Cardiac muscle cell (in vitro differentiated cells and primary cell): ENCODE data around the gene JAK2. TPM values are rescaled to one million over a fixed set of nuclear protein-coding genes. Genes with fewer than 3 reads are reported as not detected.

ENCODE experiments used
- DNase-seq, 2 donors: peaks; one replicate each; pipeline versions ENCODE4 v3.0.0 to v3.0.0-alpha.2; 2010 to 2017; ENCODE audit warnings: low read depth in 1 of 2, low spot score in 1 of 2
- H3K27ac ChIP-seq: fragments of 200-600 bp; sonication (generic); 2 replicates; pipeline ENCODE4 v1.5.1; 2016
- H3K27me3 ChIP-seq: fragments of 200-600 bp; sonication (generic); 2 replicates; pipeline ENCODE4 v1.6.0; 2016; ENCODE audit warnings: control low read depth
- H3K36me3 ChIP-seq: fragments of 200-600 bp; sonication (generic); 2 replicates; pipeline ENCODE4 v1.5.1; 2016; ENCODE audit warnings: control low read depth
- H3K4me1 ChIP-seq: fragments of 200-600 bp; sonication (generic); 2 replicates; pipeline ENCODE4 v1.8.1; 2017; ENCODE audit warnings: low read depth, mild to moderate bottlenecking, mixed run types
- H3K4me3 ChIP-seq: fragments of 200-600 bp; sonication (generic); 2 replicates; pipeline ENCODE4 v1.5.1; 2016; ENCODE audit warnings: mild to moderate bottlenecking
- H3K9me3 ChIP-seq: fragments of 200-600 bp; sonication (generic); 2 replicates; pipeline ENCODE4 v1.5.1; 2017; ENCODE audit warnings: low read depth, mild to moderate bottlenecking, control low read depth
- polyA plus RNA-seq: library from polyadenylated mRNA; unstranded; fragments of >200 nt; fragmentation: Nextera tagmentation; extraction: Ambion mirVana; gene quantifications from 2 replicates; pipeline ENCODE4 v1.2.1, GENCODE V29; 2016
- total RNA-seq: library from RNA; depleted of rRNA; stranded (reverse); fragments of >200 nt; gene quantifications from 2 replicates; pipeline ENCODE4 v1.2.3, GENCODE V29; 2016
- TF ChIP-seq, protein P1 (sequence below): IDR thresholded peaks from 2 replicates; pipeline ENCODE4 v1.5.1; 2012; ENCODE audit warnings: low read depth, mild to moderate bottlenecking, low read length

Gene JAK2
- total and polyA plus RNA-seq, 2 experiments from 2014 or later, result 3.9 to 6.6 TPM

DNA sequence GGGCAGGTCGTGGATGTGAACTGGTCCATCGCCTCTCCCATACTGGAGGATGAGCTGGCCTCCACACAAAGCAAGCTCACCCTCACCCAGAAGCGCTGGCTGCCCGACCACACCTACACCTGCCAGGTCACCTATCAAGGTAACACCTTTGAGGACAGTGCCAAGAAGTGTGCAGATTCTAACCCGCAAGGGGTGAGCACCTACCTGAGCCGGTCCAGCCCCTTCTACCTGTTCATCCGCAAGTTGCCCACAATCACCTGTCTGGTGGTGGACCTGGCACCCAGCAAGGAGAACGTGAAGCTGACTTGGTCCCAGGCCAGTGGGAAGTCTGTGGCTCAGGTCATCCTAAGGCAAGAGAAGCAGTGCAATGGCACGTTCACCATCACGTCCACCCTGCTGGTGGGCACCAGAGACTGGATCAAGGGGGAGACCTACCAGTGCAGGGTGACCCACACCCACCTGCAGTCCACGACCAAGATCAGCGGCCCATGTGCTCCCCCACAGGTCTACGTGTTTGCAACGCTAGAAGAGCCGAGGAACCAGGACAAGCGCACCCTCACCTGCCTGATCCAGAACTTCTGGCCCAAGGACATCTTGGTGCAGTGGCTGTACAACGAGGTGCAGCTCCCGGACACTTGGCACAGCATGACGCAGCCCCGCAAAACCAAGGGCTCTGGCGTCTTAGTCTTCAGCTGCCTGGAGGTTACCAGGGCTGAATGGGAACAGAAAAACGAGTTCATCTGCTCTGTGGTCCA, 129.1 kb downstream of the JAK2 start:
- Histone ChIP-seq H3K9me3 (no peaks in the 10 kb centered on the region), H3K27ac (no peak overlapping the region), H3K4me3 (no peak overlapping the region), H3K27me3 (no peaks in the 10 kb centered on the region), H3K4me1 (no peaks in the 10 kb centered on the region), H3K36me3 (no peaks in the 10 kb centered on the region)
- TF ChIP-seq, protein P1, sequence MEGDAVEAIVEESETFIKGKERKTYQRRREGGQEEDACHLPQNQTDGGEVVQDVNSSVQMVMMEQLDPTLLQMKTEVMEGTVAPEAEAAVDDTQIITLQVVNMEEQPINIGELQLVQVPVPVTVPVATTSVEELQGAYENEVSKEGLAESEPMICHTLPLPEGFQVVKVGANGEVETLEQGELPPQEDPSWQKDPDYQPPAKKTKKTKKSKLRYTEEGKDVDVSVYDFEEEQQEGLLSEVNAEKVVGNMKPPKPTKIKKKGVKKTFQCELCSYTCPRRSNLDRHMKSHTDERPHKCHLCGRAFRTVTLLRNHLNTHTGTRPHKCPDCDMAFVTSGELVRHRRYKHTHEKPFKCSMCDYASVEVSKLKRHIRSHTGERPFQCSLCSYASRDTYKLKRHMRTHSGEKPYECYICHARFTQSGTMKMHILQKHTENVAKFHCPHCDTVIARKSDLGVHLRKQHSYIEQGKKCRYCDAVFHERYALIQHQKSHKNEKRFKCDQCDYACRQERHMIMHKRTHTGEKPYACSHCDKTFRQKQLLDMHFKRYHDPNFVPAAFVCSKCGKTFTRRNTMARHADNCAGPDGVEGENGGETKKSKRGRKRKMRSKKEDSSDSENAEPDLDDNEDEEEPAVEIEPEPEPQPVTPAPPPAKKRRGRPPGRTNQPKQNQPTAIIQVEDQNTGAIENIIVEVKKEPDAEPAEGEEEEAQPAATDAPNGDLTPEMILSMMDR, result no peak
- DNase-seq, result no peak

DNA sequence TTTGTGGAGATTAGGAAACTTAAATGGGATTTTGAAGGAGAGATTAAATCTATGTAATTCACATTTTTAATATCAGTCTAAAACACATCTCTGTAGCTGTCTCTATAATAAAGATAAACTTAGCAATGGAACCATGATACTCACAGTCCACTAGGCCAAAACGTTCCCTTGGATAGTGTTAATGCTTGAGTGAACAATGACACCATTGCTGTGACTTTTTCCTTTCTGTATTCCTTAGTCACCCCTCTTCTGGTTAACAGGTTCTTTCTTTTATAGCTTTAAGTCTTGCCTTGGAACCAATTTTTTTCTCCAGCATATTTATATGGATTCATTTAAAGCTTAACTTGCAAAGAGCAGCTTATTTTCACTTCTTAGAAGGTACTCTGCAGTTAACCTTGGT, 137.0 kb downstream of the JAK2 start:
- Histone ChIP-seq H3K4me3 (no peak overlapping the region), H3K27me3 (no peaks in the 10 kb centered on the region), H3K9me3 (no peaks in the 10 kb centered on the region), H3K27ac (no peak overlapping the region), H3K36me3 (peaks cover 11% of the 10 kb centered on the region), H3K4me1 (no peaks in the 10 kb centered on the region)
- TF ChIP-seq, protein P1, result no peak
- DNase-seq, result no peak

DNA sequence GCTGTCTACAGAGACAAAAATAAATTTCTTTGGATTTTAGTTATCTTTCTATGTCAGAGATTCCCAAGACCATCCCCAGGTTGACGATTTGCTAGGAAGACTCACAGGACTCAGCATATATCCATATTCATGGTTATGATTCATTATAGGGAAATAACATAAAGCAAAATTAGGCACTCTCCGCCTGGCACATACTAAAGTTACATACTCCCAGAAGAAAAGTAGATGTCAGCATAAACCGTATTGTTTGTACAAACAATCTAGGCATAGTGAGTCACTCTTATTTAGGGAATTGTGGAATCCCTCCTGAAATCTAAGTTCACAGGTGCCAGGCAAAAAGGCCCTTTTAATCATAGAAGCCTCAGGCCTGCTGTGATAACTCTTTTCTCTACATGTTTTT, 137.4 kb downstream of the JAK2 start:
- Histone ChIP-seq H3K9me3 (no peaks in the 10 kb centered on the region), H3K27me3 (no peaks in the 10 kb centered on the region), H3K4me3 (no peak overlapping the region), H3K4me1 (no peaks in the 10 kb centered on the region), H3K36me3 (peaks cover 11% of the 10 kb centered on the region), H3K27ac (no peak overlapping the region)
- DNase-seq, result no peak
- TF ChIP-seq, protein P1, result no peak

DNA sequence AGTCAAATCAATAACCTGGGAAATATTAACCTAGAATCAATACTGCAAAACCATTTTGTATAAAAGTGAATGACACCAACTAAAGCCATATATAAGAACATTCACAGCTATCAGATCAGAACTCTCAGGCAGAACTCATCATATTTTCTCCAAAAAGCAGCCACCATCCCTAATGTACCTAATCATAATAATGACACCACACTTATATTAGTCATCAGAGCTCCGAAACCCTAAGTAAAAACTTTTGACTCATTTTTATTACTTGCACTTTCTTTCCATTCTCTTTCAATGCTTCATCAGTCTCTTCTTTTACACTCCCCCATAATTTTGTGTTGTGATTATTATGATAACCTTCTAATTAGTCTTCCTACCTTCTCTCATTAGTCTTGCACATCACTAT, 155.1 kb downstream of the JAK2 start:
- Histone ChIP-seq H3K4me1 (no peaks in the 10 kb centered on the region), H3K36me3 (no peaks in the 10 kb centered on the region), H3K9me3 (no peaks in the 10 kb centered on the region), H3K4me3 (no peak overlapping the region), H3K27me3 (no peaks in the 10 kb centered on the region), H3K27ac (no peak overlapping the region)
- no peak for DNase-seq
- TF ChIP-seq, protein P1, result no peak

DNA sequence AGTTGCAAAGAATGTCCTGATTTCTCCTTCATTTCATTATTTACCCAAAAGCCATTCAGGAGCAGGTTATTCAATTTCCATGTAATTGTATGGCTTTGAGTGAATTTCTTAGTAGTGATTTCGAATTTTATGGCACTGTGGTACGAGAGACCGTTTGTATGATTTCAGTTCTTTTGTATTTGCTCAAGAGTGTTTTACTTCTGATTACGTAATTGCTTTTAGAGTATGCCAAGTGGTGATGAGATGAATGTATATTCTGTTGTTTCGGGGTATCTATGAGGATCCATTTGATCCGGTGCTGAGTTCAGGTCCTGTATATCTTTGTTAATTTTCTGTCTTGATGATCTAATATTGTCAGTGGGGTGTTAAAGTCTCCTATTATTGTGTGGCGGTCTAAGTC, 159.1 kb downstream of the JAK2 start:
- Histone ChIP-seq H3K4me3 (no peak overlapping the region), H3K27ac (no peak overlapping the region), H3K27me3 (no peaks in the 10 kb centered on the region), H3K9me3 (no peaks in the 10 kb centered on the region), H3K36me3 (no peaks in the 10 kb centered on the region), H3K4me1 (no peaks in the 10 kb centered on the region)
- TF ChIP-seq, protein P1, result no peak
- no peak for DNase-seq
